ENCODE data around the gene BMP2.

- TF ChIP-seq, protein P1, sequence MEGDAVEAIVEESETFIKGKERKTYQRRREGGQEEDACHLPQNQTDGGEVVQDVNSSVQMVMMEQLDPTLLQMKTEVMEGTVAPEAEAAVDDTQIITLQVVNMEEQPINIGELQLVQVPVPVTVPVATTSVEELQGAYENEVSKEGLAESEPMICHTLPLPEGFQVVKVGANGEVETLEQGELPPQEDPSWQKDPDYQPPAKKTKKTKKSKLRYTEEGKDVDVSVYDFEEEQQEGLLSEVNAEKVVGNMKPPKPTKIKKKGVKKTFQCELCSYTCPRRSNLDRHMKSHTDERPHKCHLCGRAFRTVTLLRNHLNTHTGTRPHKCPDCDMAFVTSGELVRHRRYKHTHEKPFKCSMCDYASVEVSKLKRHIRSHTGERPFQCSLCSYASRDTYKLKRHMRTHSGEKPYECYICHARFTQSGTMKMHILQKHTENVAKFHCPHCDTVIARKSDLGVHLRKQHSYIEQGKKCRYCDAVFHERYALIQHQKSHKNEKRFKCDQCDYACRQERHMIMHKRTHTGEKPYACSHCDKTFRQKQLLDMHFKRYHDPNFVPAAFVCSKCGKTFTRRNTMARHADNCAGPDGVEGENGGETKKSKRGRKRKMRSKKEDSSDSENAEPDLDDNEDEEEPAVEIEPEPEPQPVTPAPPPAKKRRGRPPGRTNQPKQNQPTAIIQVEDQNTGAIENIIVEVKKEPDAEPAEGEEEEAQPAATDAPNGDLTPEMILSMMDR (conservative IDR thresholded peaks at IDR 0.05) = no peak
- TF ChIP-seq EZH2 (IDR thresholded peaks at IDR 0.05; ENCODE audit: low read depth) = no peak
These were observed 17.3 kb downstream of the BMP2 start for GRCh38 chr20:6784767-6785166.

All from PC-9 (cell line).